Spinal cord (tissue), 10 donors: ENCODE results near the gene TBC1D17. TPM values are rescaled to one million over a fixed set of nuclear protein-coding genes. Genes with fewer than 3 reads are reported as not detected.

Experiments
- DNase-seq, 6 donors: peaks; one replicate each; pipeline versions ENCODE4 v3.0.0 to v3.0.0-alpha.2; 2013 to 2015; ENCODE audit warnings: low spot score in 6 of 6, low read depth in 4 of 6
- H3K27ac ChIP-seq: one replicate; pipeline ENCODE4 v1.5.1; 2013; ENCODE audit warnings: low read depth, low read length, control low read depth
- H3K27me3 ChIP-seq: one replicate; pipeline ENCODE4 v1.6.1; 2013; ENCODE audit warnings: low read length; ENCODE audit not compliant: control insufficient read depth, insufficient read depth
- H3K36me3 ChIP-seq: one replicate; pipeline ENCODE4 v1.6.1; 2013; ENCODE audit warnings: low read length; ENCODE audit not compliant: control insufficient read depth, insufficient read depth
- H3K4me1 ChIP-seq: one replicate; pipeline ENCODE4 v1.6.1; 2013; ENCODE audit warnings: low read length; ENCODE audit not compliant: control insufficient read depth, insufficient read depth
- H3K4me3 ChIP-seq: one replicate; pipeline ENCODE4 v1.5.1; 2013; ENCODE audit warnings: low read depth, low read length, control low read depth
- H3K9me3 ChIP-seq: one replicate; pipeline ENCODE4 v1.6.1; 2013; ENCODE audit warnings: low read length; ENCODE audit not compliant: control insufficient read depth, insufficient read depth
- WGBS: methylation state at CpG from one replicate; pipeline ENCODE4 v1.1.5; 2013; ENCODE audit warnings: missing lambda C conversion rate; ENCODE audit not compliant: insufficient coverage; 5-methylcytosine and 5-hydroxymethylcytosine counted together
- polyA plus RNA-seq, 2 donors: library from polyadenylated mRNA; unstranded; fragments of 120-200 nt; gene quantifications; one replicate each; pipeline ENCODE4 v1.2.1, GENCODE V29; 2013; ENCODE audit not compliant: insufficient read length in 2 of 2
- small RNA-seq: library from RNA; depleted of rRNA; stranded (forward); fragments of <200 nt; gene quantifications from one replicate; pipeline ENCODE3, GENCODE V24; 2014; ENCODE audit warnings: low replicate concordance
- total RNA-seq, 2 donors: library from RNA; depleted of rRNA in 1 of 2; stranded (reverse); fragments of 120-200 nt in 1 of 2; fragments of >200 nt in 1 of 2; gene quantifications; one replicate each; pipeline versions ENCODE4 v1.2.3 to v1.2.4, GENCODE V29; 2013 to 2014
- donor health status: healthy.

TBC1D17 gene
- total and polyA plus RNA-seq, 4 donors: 9.6 to 78.6 (median 40.5) TPM

DNA sequence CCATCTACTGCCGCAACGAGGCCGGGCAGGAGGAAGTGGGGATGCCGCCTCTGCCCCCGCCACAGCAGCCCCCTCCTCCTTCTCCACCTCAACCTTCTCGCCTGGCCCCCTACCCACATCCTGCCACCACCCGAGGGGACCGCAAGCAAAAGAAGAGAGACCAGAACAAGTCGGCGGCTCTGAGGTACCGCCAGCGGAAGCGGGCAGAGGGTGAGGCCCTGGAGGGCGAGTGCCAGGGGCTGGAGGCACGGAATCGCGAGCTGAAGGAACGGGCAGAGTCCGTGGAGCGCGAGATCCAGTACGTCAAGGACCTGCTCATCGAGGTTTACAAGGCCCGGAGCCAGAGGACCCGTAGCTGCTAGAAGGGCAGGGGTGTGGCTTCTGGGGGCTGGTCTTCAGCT lies 55.2 kb downstream of the TBC1D17 start:
- no peak overlapping the region for H3K27ac ChIP-seq
- WGBS: 95% methylated on average over 18 of the region's 25 CpGs
- DNase-seq: no peak
- no peaks in the 10 kb centered on the region for H3K9me3 ChIP-seq
- peaks cover 23% of the 10 kb centered on the region for H3K4me1 ChIP-seq
- no peaks in the 10 kb centered on the region for H3K27me3 ChIP-seq
- no peak overlapping the region for H3K4me3 ChIP-seq
- peaks cover 13% of the 10 kb centered on the region for H3K36me3 ChIP-seq

- H3K27ac ChIP-seq: no peak overlapping the region
- DNase-seq: no peak
- H3K9me3 ChIP-seq: no peaks in the 10 kb centered on the region
- 89% methylated on average over 7 of the region's 8 CpGs for WGBS
- no peaks in the 10 kb centered on the region for H3K27me3 ChIP-seq
- H3K36me3 ChIP-seq: peaks cover 10% of the 10 kb centered on the region
- no peak overlapping the region for H3K4me3 ChIP-seq
- peaks cover 18% of the 10 kb centered on the region for H3K4me1 ChIP-seq
Observed at GRCh38 chr19:49933643-49934042, 56.1 kb downstream of the TBC1D17 start.

GRCh38 chr19:49936549-49936948 lies 59.0 kb downstream of the TBC1D17 start:
- no peaks in the 10 kb centered on the region for H3K27me3 ChIP-seq
- H3K27ac ChIP-seq: no peak overlapping the region
- H3K36me3 ChIP-seq: peaks cover 5% of the 10 kb centered on the region
- H3K4me1 ChIP-seq: peaks cover 9% of the 10 kb centered on the region
- H3K9me3 ChIP-seq: no peaks in the 10 kb centered on the region
- WGBS: 74% methylated on average over 3 of the region's 5 CpGs
- H3K4me3 ChIP-seq: no peak overlapping the region
- DNase-seq: no peak

DNA sequence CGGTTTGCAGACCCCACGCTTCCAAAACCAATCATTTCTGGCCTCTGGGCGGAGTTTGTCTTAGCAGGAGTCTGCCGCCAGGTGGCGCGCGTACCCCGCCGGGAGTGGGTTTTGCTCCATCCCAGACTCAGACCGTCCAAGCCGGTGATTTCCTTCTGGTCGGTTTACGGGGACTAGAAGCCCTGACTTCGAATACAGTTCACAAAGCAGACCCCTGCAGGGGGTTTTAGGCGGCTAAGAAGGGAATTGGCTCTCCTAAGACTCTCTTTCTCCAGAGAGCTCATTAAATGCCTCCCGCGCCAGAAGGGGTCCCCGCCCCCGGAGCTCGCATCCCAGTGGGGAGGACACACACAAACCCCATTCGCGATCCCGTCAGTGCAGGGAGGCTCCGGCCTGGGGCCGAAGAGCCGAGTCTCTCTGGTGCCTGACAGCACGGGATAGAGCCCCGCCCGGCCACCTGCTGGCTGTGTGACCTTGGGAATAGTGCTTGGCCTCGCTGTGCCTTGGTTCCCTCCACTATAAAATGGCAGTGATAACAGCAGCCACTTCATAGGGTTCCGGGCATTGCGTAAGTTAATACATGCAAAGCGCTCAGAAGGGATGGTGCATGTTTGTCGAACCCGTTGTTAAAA lies 60.4 kb downstream of the TBC1D17 start:
- WGBS: 14% methylated on average over 34 of the region's 35 CpGs
- H3K4me3 ChIP-seq: peak overlapping the region; percentile 22
- no peak overlapping the region for H3K27ac ChIP-seq
- no peaks in the 10 kb centered on the region for H3K27me3 ChIP-seq
- peak in 5 of 6 donors; percentile 57 to 93 (median 71) for DNase-seq
- H3K4me1 ChIP-seq: peaks cover 9% of the 10 kb centered on the region
- peaks cover 2% of the 10 kb centered on the region for H3K36me3 ChIP-seq
- no peaks in the 10 kb centered on the region for H3K9me3 ChIP-seq

Small RNA genes within 50 kb of the gene (small RNA-seq; reads per million reads assigned to genes)
- gene MIR4749: 0.06 reads per million

Other genes starting within 250 kb of the TBC1D17 start
- 10 to 100 TPM in 1 of 2 donors, 1 to 10 TPM in 1; 4.7 to 16.7 TPM for gene RRAS, start 237.6 kb upstream of the TBC1D17 start, total RNA-seq
- gene RRAS, start 237.6 kb upstream of the TBC1D17 start, polyA plus RNA-seq: 10 to 100 TPM; 13.4 to 16.7 TPM
- 10 to 100 TPM; 11.8 to 12.2 TPM for gene SCAF1, start 235.5 kb upstream of the TBC1D17 start, total RNA-seq
- gene SCAF1, start 235.5 kb upstream of the TBC1D17 start, polyA plus RNA-seq: 10 to 100 TPM; 66.3 to 70.8 TPM
- gene IRF3, start 211.8 kb upstream of the TBC1D17 start, total RNA-seq: 10 to 100 TPM; 21.8 to 63.9 TPM
- 10 to 100 TPM; 39.2 to 51.4 TPM for gene IRF3, start 211.8 kb upstream of the TBC1D17 start, polyA plus RNA-seq
- gene BCL2L12, start 211.8 kb upstream of the TBC1D17 start, total RNA-seq: 1 to 10 TPM in 1 of 2 donors, under 1 TPM in 1; 0.89 to 7.6 TPM
- gene BCL2L12, start 211.8 kb upstream of the TBC1D17 start, polyA plus RNA-seq: 10 to 100 TPM in 1 of 2 donors, 1 to 10 TPM in 1; 8.2 to 15.0 TPM
- gene PRMT1, start 200.4 kb upstream of the TBC1D17 start, total RNA-seq: 100 to 1,000 TPM; 150 to 186 TPM
- 100 to 1,000 TPM; 221 to 249 TPM for gene PRMT1, start 200.4 kb upstream of the TBC1D17 start, polyA plus RNA-seq
- under 1 TPM; 0.69 to 0.88 TPM for gene ADM5, start 188.1 kb upstream of the TBC1D17 start, total RNA-seq
- gene ADM5, start 188.1 kb upstream of the TBC1D17 start, polyA plus RNA-seq: 1 to 10 TPM; 3.1 to 3.3 TPM
- 10 to 100 TPM; 23.2 to 32.4 TPM for gene CPT1C, start 186.6 kb upstream of the TBC1D17 start, total RNA-seq
- 100 to 1,000 TPM; 110 to 128 TPM for gene CPT1C, start 186.6 kb upstream of the TBC1D17 start, polyA plus RNA-seq
- gene TSKS, start 114.4 kb upstream of the TBC1D17 start, total RNA-seq: under 1 TPM; 0.10 to 0.50 TPM
- gene TSKS, start 114.4 kb upstream of the TBC1D17 start, polyA plus RNA-seq: under 1 TPM; 0.35 to 0.47 TPM
- gene AP2A1, start 110.7 kb upstream of the TBC1D17 start, total RNA-seq: 10 to 100 TPM; 58.5 to 61.6 TPM
- gene AP2A1, start 110.7 kb upstream of the TBC1D17 start, polyA plus RNA-seq: 100 to 1,000 TPM; 151 to 156 TPM
- 10 to 100 TPM; 17.2 to 29.0 TPM for gene FUZ, start 64.4 kb upstream of the TBC1D17 start, total RNA-seq
- gene FUZ, start 64.4 kb upstream of the TBC1D17 start, polyA plus RNA-seq: 10 to 100 TPM; 32.6 to 35.0 TPM
- gene MED25, start 59.4 kb upstream of the TBC1D17 start, total RNA-seq: 10 to 100 TPM; 16.7 to 21.8 TPM
- 10 to 100 TPM; 64.7 to 68.2 TPM for gene MED25, start 59.4 kb upstream of the TBC1D17 start, polyA plus RNA-seq
- 100 to 1,000 TPM in 1 of 2 donors, 10 to 100 TPM in 1; 62.2 to 220 TPM for gene PTOV1, start 26.5 kb upstream of the TBC1D17 start, total RNA-seq
- gene PTOV1, start 26.5 kb upstream of the TBC1D17 start, polyA plus RNA-seq: 100 to 1,000 TPM; 420 to 438 TPM
- gene PNKP, start 10.1 kb upstream of the TBC1D17 start, total RNA-seq: 10 to 100 TPM; 22.2 to 47.1 TPM
- 10 to 100 TPM; 53.5 to 87.1 TPM for gene PNKP, start 10.1 kb upstream of the TBC1D17 start, polyA plus RNA-seq
- gene AKT1S1, start 347 bp upstream of the TBC1D17 start, total RNA-seq: 1 to 10 TPM; 3.8 to 9.0 TPM
- 10 to 100 TPM; 43.0 to 43.8 TPM for gene AKT1S1, start 347 bp upstream of the TBC1D17 start, polyA plus RNA-seq
- gene IL4I1, start 19.2 kb downstream of the TBC1D17 start, total RNA-seq: under 1 TPM; 0.30 to 0.33 TPM
- gene IL4I1, start 19.2 kb downstream of the TBC1D17 start, polyA plus RNA-seq: 1 to 10 TPM in 1 of 2 donors, under 1 TPM in 1; 0.89 to 1.3 TPM
- 1 to 10 TPM; 2.6 to 7.2 TPM for gene ATF5, start 51.5 kb downstream of the TBC1D17 start, total RNA-seq
- 10 to 100 TPM; 19.0 to 19.5 TPM for gene ATF5, start 51.5 kb downstream of the TBC1D17 start, polyA plus RNA-seq
- gene NUP62, start 51.8 kb downstream of the TBC1D17 start, total RNA-seq: 10 to 100 TPM; 16.9 to 41.0 TPM
- gene NUP62, start 51.8 kb downstream of the TBC1D17 start, polyA plus RNA-seq: 10 to 100 TPM; 48.3 to 51.3 TPM
- 1 to 10 TPM; 1.2 to 1.7 TPM for gene SIGLEC11, start 83.5 kb downstream of the TBC1D17 start, total RNA-seq
- under 1 TPM; 0.52 to 0.53 TPM for gene SIGLEC11, start 83.5 kb downstream of the TBC1D17 start, polyA plus RNA-seq
- 10 to 100 TPM; 18.9 to 42.0 TPM for gene VRK3, start 147.7 kb downstream of the TBC1D17 start, total RNA-seq
- 10 to 100 TPM; 48.1 to 58.3 TPM for gene VRK3, start 147.7 kb downstream of the TBC1D17 start, polyA plus RNA-seq
- 10 to 100 TPM; 10.0 to 14.1 TPM for gene ZNF473, start 148.3 kb downstream of the TBC1D17 start, total RNA-seq
- 10 to 100 TPM; 13.9 to 14.8 TPM for gene ZNF473, start 148.3 kb downstream of the TBC1D17 start, polyA plus RNA-seq